HepG2 (cell line): ENCODE measurements around the gene KCNE4.

ENCODE experiments used
- CTCF ChIP-seq: sonication (generic); formaldehyde crosslinking; IDR thresholded peaks from 2 replicates; pipeline ENCODE4 v1.5.0; 2020; ENCODE audit warnings: mild to moderate bottlenecking, missing genetic modification reagents, moderate library complexity
- FOXP1 ChIP-seq, 2 experiments: fragments of 450-650 bp in 1 of 2; IDR thresholded peaks; 2 replicates each; pipeline ENCODE4 v1.6.1; 2017 to 2018; ENCODE audit warnings: antibody characterized with exemption in 1 of 2
- HNRNPLL ChIP-seq: fragments of 200-400 bp; formaldehyde crosslinking; IDR thresholded peaks from 2 replicates; pipeline ENCODE4 v1.6.1; 2017; ENCODE audit warnings: mild to moderate bottlenecking, low read depth, low read length; ENCODE audit not compliant: poor library complexity, severe bottlenecking
- KDM6A ChIP-seq: IDR thresholded peaks from 2 replicates; pipeline ENCODE4 v1.6.1; 2016; ENCODE audit warnings: low read depth
- NR3C1 ChIP-seq: sonication (generic); formaldehyde crosslinking; IDR thresholded peaks from 2 replicates; pipeline ENCODE4 v1.4.0; 2020; ENCODE audit warnings: missing genetic modification reagents
- POLR2A ChIP-seq, 2 experiments: IDR thresholded peaks; 2 replicates each; pipeline ENCODE4 v1.6.1; 2011; ENCODE audit warnings: low read depth in 2 of 2, low read length in 2 of 2, mild to moderate bottlenecking in 1 of 2, moderate library complexity in 1 of 2; ENCODE audit not compliant: insufficient read depth in 1 of 2
- POLR2AphosphoS5 ChIP-seq: IDR thresholded peaks from 2 replicates; pipeline ENCODE4 v1.6.1; 2012; ENCODE audit warnings: low read depth, low read length
- TFAP4 ChIP-seq: sonication (generic); IDR thresholded peaks from 2 replicates; pipeline ENCODE4 v1.6.1; 2016; ENCODE audit warnings: low read depth, borderline replicate concordance
- ZBTB10 ChIP-seq: sonication (generic); formaldehyde crosslinking; IDR thresholded peaks from 2 replicates; pipeline ENCODE4 v1.4.0; 2020; ENCODE audit warnings: missing genetic modification reagents, borderline replicate concordance
- TF ChIP-seq, protein P1 (sequence below): sonication (generic); formaldehyde crosslinking; IDR thresholded peaks from 2 replicates; pipeline ENCODE4 v1.8.0; 2022; ENCODE audit warnings: low read depth, missing genetic modification reagents
- TF ChIP-seq, protein P2 (sequence below): sonication (generic); formaldehyde crosslinking; IDR thresholded peaks from 2 replicates; pipeline ENCODE4 v1.8.1; 2023; ENCODE audit warnings: mild to moderate bottlenecking, inconsistent platforms, moderate library complexity, missing genetic modification reagents, borderline replicate concordance
- TF ChIP-seq, protein P3 (sequence below): sonication (generic); formaldehyde crosslinking; IDR thresholded peaks from 2 replicates; pipeline ENCODE4 v1.8.1; 2022; ENCODE audit warnings: low read depth, mild to moderate bottlenecking, missing genetic modification reagents
- TF ChIP-seq, protein P4 (sequence below): sonication (generic); formaldehyde crosslinking; IDR thresholded peaks from 2 replicates; pipeline ENCODE4 v1.4.0; 2020; ENCODE audit warnings: low read depth, missing genetic modification reagents
- TF ChIP-seq, protein P5 (sequence below): IDR thresholded peaks from 2 replicates; pipeline ENCODE4 v1.6.1; 2016; ENCODE audit warnings: missing genetic modification reagents, missing compliant biosample characterization

GRCh38 chr2:223079378-223079777, 27.4 kb downstream of the KCNE4 start:
- TF ChIP-seq CTCF (CRISPR knock-in tag) (no peak), POLR2AphosphoS5 (no peak), ZBTB10 (CRISPR knock-in tag) (no peak), KDM6A (CRISPR knock-in tag) (no peak), POLR2A (IDR thresholded peaks at IDR 0.05; ENCODE audit: insufficient read depth in 1 of 2, low read depth in 2 of 2, low read length in 2 of 2) (no peak), FOXP1 (IDR thresholded peaks at IDR 0.05) (no peak), FOXP1 (CRISPR knock-in tag; IDR thresholded peaks at IDR 0.05) (no peak), HNRNPLL (no peak), TFAP4 (no peak), NR3C1 (CRISPR knock-in tag) (no peak)
- TF ChIP-seq, protein P1, sequence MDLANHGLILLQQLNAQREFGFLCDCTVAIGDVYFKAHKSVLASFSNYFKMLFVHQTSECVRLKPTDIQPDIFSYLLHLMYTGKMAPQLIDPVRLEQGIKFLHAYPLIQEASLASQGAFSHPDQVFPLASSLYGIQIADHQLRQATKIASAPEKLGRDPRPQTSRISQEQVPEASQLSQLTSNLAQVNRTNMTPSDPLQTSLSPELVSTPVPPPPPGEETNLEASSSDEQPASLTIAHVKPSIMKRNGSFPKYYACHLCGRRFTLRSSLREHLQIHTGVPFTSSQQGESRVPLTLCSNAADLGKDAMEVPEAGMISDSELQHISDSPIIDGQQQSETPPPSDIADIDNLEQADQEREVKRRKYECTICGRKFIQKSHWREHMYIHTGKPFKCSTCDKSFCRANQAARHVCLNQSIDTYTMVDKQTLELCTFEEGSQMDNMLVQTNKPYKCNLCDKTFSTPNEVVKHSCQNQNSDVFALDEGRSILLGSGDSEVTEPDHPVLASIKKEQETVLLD: no peak
- TF ChIP-seq, protein P2, sequence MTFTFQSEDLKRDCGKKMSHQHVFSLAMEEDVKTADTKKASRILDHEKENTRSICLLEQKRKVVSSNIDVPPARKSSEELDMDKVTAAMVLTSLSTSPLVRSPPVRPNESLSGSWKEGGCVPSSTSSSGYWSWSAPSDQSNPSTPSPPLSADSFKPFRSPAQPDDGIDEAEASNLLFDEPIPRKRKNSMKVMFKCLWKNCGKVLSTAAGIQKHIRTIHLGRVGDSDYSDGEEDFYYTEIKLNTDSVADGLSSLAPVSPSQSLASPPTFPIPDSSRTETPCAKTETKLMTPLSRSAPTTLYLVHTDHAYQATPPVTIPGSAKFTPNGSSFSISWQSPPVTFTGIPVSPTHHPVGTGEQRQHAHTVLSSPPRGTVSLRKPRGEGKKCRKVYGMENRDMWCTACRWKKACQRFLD (CRISPR knock-in tag): no peak
- TF ChIP-seq, protein P3, sequence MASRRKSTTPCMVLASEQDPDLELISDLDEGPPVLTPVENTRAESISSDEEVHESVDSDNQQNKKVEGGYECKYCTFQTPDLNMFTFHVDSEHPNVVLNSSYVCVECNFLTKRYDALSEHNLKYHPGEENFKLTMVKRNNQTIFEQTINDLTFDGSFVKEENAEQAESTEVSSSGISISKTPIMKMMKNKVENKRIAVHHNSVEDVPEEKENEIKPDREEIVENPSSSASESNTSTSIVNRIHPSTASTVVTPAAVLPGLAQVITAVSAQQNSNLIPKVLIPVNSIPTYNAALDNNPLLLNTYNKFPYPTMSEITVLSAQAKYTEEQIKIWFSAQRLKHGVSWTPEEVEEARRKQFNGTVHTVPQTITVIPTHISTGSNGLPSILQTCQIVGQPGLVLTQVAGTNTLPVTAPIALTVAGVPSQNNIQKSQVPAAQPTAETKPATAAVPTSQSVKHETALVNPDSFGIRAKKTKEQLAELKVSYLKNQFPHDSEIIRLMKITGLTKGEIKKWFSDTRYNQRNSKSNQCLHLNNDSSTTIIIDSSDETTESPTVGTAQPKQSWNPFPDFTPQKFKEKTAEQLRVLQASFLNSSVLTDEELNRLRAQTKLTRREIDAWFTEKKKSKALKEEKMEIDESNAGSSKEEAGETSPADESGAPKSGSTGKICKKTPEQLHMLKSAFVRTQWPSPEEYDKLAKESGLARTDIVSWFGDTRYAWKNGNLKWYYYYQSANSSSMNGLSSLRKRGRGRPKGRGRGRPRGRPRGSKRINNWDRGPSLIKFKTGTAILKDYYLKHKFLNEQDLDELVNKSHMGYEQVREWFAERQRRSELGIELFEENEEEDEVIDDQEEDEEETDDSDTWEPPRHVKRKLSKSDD: no peak
- TF ChIP-seq, protein P4, sequence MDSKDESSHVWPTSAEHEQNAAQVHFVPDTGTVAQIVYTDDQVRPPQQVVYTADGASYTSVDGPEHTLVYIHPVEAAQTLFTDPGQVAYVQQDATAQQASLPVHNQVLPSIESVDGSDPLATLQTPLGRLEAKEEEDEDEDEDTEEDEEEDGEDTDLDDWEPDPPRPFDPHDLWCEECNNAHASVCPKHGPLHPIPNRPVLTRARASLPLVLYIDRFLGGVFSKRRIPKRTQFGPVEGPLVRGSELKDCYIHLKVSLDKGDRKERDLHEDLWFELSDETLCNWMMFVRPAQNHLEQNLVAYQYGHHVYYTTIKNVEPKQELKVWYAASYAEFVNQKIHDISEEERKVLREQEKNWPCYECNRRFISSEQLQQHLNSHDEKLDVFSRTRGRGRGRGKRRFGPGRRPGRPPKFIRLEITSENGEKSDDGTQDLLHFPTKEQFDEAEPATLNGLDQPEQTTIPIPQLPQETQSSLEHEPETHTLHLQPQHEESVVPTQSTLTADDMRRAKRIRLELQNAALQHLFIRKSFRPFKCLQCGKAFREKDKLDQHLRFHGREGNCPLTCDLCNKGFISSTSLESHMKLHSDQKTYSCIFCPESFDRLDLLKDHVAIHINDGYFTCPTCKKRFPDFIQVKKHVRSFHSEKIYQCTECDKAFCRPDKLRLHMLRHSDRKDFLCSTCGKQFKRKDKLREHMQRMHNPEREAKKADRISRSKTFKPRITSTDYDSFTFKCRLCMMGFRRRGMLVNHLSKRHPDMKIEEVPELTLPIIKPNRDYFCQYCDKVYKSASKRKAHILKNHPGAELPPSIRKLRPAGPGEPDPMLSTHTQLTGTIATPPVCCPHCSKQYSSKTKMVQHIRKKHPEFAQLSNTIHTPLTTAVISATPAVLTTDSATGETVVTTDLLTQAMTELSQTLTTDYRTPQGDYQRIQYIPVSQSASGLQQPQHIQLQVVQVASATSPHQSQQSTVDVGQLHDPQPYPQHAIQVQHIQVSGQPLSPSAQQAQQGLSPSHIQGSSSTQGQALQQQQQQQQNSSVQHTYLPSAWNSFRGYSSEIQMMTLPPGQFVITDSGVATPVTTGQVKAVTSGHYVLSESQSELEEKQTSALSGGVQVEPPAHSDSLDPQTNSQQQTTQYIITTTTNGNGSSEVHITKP (CRISPR knock-in tag): no peak
- TF ChIP-seq, protein P5, sequence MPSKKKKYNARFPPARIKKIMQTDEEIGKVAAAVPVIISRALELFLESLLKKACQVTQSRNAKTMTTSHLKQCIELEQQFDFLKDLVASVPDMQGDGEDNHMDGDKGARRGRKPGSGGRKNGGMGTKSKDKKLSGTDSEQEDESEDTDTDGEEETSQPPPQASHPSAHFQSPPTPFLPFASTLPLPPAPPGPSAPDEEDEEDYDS (CRISPR knock-in tag): no peak
